ENCODE measurements around the gene PTPRN2.

DNA sequence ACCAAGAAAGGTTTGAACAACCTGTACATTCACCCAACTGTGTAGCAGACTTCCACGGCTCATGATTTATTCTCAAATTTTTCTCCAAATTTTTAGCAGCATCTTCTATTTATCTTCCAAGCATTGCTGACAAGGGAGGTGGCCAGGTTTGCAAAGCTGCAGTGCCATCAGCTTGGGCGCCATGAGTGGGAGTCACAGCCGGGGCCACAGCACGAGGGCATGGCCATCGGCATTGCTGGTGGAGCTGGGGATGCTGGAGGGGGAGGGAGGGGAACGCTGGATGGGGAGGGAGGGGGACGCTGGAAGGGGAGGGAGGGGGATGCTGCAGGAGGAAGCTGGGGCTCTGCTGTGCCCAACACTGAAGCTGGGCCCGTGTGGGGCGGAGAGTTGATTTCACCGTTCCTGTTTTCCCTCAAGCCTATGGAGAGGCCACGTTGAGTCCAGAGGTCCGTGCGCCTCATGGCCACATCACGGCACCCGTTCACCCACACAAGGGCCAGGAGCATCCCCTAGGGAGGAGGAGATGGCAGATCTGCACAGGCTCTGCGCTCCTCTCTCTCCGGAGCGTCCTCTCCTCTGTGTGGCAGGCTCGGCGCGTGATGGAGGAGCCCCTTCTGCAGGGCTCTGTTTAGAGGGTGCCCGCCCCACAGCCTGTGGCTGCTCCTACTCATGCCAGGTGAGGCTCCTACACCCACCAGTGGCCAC, 730.6 kb downstream of the PTPRN2 start:
- TF ChIP-seq CTCF (IDR thresholded peaks at IDR 0.05) (no peak), EP300 (IDR thresholded peaks at IDR 0.05) (no peak), POLR2A (IDR thresholded peaks at IDR 0.05) (no peak)
